Epithelial cell of proximal tubule (primary cell): ENCODE results near the gene CSTF3. TPM values are rescaled to one million over a fixed set of nuclear protein-coding genes. Genes with fewer than 3 reads are reported as not detected.

Source experiments
- DNase-seq: peaks from one replicate; pipeline ENCODE4 v3.0.0-alpha.2; 2011; ENCODE audit warnings: low read depth
- H3K4me3 ChIP-seq: 2 replicates; pipeline ENCODE4 v1.5.1; 2011; ENCODE audit warnings: low read depth, mild to moderate bottlenecking, low read length
- total RNA-seq: library from RNA; depleted of rRNA; stranded (reverse); fragments of >200 nt; gene quantifications from 2 replicates; pipeline ENCODE4 v1.2.3, GENCODE V29; 2015
- TF ChIP-seq, protein P1 (sequence below): conservative IDR thresholded peaks from 2 replicates; pipeline ENCODE4 v1.5.1; 2012; ENCODE audit warnings: low read depth, mild to moderate bottlenecking, low read length

Gene CSTF3
- total RNA-seq, 1 donor from 2014 or later: 45.1 TPM

GRCh38 chr11:33191467-33191866 is 30.2 kb upstream of the CSTF3 start:
- TF ChIP-seq, protein P1, sequence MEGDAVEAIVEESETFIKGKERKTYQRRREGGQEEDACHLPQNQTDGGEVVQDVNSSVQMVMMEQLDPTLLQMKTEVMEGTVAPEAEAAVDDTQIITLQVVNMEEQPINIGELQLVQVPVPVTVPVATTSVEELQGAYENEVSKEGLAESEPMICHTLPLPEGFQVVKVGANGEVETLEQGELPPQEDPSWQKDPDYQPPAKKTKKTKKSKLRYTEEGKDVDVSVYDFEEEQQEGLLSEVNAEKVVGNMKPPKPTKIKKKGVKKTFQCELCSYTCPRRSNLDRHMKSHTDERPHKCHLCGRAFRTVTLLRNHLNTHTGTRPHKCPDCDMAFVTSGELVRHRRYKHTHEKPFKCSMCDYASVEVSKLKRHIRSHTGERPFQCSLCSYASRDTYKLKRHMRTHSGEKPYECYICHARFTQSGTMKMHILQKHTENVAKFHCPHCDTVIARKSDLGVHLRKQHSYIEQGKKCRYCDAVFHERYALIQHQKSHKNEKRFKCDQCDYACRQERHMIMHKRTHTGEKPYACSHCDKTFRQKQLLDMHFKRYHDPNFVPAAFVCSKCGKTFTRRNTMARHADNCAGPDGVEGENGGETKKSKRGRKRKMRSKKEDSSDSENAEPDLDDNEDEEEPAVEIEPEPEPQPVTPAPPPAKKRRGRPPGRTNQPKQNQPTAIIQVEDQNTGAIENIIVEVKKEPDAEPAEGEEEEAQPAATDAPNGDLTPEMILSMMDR: no peak
- no peak overlapping the region for H3K4me3 ChIP-seq
- DNase-seq: no peak

- TF ChIP-seq, protein P1: no peak
- no peak for DNase-seq
- H3K4me3 ChIP-seq: no peak overlapping the region
Observed at GRCh38 chr11:33187998-33188722, 26.9 kb upstream of the CSTF3 start.

GRCh38 chr11:33185756-33186155 is 24.5 kb upstream of the CSTF3 start:
- no peak for DNase-seq
- TF ChIP-seq, protein P1: no peak
- H3K4me3 ChIP-seq: no peak overlapping the region

GRCh38 chr11:33182246-33182878 is 21.1 kb upstream of the CSTF3 start:
- no peak overlapping the region for H3K4me3 ChIP-seq
- TF ChIP-seq, protein P1: no peak
- no peak for DNase-seq

DNA sequence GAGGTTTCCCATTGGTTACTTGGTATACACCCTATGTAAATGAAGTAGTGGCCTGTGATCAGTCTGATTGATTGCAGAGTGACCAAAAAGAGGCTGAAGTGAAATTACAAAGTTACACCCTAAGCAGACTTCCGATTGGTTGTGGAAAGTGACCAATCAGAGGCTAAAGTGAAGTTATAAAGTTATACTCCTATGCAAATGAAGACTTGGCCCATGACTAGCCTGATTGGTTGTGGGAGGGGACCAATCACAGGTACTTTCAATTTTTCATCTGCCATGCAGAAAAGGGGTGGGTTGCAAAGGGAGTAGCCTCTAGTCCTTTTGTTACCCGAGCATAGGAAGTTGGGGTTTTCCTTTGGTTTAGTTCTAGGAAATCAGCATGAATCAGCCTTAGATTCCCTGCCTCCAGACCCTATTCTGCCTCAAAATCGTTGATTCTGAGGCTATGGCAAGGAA is 18.1 kb upstream of the CSTF3 start:
- TF ChIP-seq, protein P1: no peak
- DNase-seq: no peak
- no peak overlapping the region for H3K4me3 ChIP-seq

DNA sequence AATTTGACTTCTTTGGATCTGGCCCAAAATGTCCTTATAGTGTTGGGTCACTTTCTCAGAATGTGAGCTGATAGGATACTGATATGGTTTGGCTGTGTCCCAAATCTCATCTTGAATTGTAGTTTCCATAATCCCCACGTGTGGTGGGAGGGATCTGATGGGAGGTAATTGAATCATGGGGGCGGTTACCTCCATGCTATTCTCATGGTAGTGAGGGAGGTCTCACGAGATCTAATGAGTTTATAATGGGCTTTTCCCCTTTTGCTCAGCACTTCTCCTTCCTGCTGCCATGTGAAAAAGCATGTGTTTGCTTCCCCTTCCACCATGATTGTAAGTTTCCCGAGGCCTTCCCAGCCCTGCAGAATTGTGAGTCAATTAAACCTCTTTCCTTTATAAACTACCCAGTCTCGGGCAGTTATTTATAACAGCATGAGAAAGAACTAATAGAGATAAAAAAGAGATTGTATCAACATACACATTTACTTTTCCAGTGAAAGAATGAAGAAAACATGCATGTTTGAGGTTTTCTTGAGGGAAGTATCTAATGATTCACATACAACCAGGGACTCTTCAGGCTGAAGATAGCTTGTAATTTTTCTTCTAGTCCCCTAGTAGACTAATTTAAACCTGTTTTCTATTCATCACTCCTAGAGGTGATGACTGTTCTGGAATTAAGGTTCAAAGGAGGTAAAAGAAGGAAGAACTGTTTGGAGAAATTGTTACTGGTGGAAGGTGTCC is 17.3 kb upstream of the CSTF3 start:
- DNase-seq: no peak
- TF ChIP-seq, protein P1: no peak
- H3K4me3 ChIP-seq: no peak overlapping the region
